Measurements from ENCODE around the gene GET4. TPM values are rescaled to one million over a fixed set of nuclear protein-coding genes. Genes with fewer than 3 reads are reported as not detected.

Gene GET4
- total RNA-seq, 1 donor from 2014 or later, result 44.5 TPM

- TF ChIP-seq, protein P1, sequence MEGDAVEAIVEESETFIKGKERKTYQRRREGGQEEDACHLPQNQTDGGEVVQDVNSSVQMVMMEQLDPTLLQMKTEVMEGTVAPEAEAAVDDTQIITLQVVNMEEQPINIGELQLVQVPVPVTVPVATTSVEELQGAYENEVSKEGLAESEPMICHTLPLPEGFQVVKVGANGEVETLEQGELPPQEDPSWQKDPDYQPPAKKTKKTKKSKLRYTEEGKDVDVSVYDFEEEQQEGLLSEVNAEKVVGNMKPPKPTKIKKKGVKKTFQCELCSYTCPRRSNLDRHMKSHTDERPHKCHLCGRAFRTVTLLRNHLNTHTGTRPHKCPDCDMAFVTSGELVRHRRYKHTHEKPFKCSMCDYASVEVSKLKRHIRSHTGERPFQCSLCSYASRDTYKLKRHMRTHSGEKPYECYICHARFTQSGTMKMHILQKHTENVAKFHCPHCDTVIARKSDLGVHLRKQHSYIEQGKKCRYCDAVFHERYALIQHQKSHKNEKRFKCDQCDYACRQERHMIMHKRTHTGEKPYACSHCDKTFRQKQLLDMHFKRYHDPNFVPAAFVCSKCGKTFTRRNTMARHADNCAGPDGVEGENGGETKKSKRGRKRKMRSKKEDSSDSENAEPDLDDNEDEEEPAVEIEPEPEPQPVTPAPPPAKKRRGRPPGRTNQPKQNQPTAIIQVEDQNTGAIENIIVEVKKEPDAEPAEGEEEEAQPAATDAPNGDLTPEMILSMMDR (IDR thresholded peaks at IDR 0.05; ENCODE audit: insufficient read depth, low read length, severe bottlenecking), result no peak
- no peaks in the 10 kb centered on the region for H3K27me3 ChIP-seq (ENCODE audit: control insufficient read depth, insufficient read depth, low read length)
- H3K36me3 ChIP-seq (ENCODE audit: control insufficient read depth, insufficient read depth, low read length), result peaks cover 6% of the 10 kb centered on the region
- DNase-seq (ENCODE audit: low read depth), result no peak
- FAIRE-seq, result no peak
- no peak overlapping the region for H3K4me3 ChIP-seq (ENCODE audit: low read depth, low read length)
Observed at GRCh38 chr7:832968-833424, 43.4 kb upstream of the GET4 start.

DNA sequence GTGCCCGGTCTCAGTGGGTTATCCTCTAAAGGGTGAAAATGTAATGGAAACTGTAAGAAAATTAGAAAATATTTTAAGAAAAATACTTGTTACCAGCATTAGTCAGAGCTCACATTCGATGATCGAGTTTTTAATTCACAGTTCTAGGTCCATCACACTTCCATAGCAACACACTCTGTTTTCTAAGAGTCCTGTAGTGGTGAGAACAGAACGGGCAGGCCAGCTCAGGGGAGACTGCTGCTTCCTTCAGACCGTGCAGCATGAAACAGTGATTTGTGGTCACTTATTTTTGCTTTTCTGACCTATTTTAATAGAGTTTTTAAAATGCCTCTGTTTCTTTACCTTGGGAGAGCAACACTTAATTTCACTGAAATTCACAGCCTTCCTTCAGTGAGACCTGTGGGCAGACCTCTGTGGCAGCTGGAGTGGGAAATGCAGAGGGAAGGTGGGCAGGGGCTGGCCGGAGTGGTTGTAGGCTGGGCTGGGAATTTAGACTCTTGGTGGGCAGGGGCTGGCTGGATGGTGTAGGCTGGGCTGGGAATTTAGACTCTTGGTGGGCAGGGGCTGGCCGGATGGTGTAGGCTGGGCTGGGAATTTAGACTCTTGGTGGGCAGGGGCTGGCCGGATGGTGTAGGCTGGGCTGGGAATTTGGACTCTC is 42.6 kb upstream of the GET4 start:
- Histone ChIP-seq H3K36me3 (ENCODE audit: control insufficient read depth, insufficient read depth, low read length) (peaks cover 6% of the 10 kb centered on the region), H3K4me3 (ENCODE audit: low read depth, low read length) (no peak overlapping the region), H3K27me3 (ENCODE audit: control insufficient read depth, insufficient read depth, low read length) (no peaks in the 10 kb centered on the region)
- TF ChIP-seq, protein P1 (IDR thresholded peaks at IDR 0.05; ENCODE audit: insufficient read depth, low read length, severe bottlenecking), result no peak
- FAIRE-seq, result no peak
- DNase-seq (ENCODE audit: low read depth), result no peak

- no peak overlapping the region for H3K4me3 ChIP-seq (ENCODE audit: low read depth, low read length)
Observed at GRCh38 chr7:834277-834676, 42.1 kb upstream of the GET4 start.

GRCh38 chr7:835021-835420 is 41.3 kb upstream of the GET4 start:
- TF ChIP-seq, protein P1 (IDR thresholded peaks at IDR 0.05; ENCODE audit: insufficient read depth, low read length, severe bottlenecking), result no peak
- no peak overlapping the region for H3K4me3 ChIP-seq (ENCODE audit: low read depth, low read length)
- DNase-seq (ENCODE audit: low read depth) (no peak), FAIRE-seq (no peak)
- H3K27me3 ChIP-seq (ENCODE audit: control insufficient read depth, insufficient read depth, low read length), result no peaks in the 10 kb centered on the region
- H3K36me3 ChIP-seq (ENCODE audit: control insufficient read depth, insufficient read depth, low read length), result peaks cover 10% of the 10 kb centered on the region

More at GRCh38 chr7:834277-834676, 42.1 kb upstream of the GET4 start:
- FAIRE-seq (no peak), DNase-seq (ENCODE audit: low read depth) (no peak)
- no peaks in the 10 kb centered on the region for H3K27me3 ChIP-seq (ENCODE audit: control insufficient read depth, insufficient read depth, low read length)
- TF ChIP-seq, protein P1 (IDR thresholded peaks at IDR 0.05; ENCODE audit: insufficient read depth, low read length, severe bottlenecking), result no peak
- H3K36me3 ChIP-seq (ENCODE audit: control insufficient read depth, insufficient read depth, low read length), result peaks cover 8% of the 10 kb centered on the region

DNA sequence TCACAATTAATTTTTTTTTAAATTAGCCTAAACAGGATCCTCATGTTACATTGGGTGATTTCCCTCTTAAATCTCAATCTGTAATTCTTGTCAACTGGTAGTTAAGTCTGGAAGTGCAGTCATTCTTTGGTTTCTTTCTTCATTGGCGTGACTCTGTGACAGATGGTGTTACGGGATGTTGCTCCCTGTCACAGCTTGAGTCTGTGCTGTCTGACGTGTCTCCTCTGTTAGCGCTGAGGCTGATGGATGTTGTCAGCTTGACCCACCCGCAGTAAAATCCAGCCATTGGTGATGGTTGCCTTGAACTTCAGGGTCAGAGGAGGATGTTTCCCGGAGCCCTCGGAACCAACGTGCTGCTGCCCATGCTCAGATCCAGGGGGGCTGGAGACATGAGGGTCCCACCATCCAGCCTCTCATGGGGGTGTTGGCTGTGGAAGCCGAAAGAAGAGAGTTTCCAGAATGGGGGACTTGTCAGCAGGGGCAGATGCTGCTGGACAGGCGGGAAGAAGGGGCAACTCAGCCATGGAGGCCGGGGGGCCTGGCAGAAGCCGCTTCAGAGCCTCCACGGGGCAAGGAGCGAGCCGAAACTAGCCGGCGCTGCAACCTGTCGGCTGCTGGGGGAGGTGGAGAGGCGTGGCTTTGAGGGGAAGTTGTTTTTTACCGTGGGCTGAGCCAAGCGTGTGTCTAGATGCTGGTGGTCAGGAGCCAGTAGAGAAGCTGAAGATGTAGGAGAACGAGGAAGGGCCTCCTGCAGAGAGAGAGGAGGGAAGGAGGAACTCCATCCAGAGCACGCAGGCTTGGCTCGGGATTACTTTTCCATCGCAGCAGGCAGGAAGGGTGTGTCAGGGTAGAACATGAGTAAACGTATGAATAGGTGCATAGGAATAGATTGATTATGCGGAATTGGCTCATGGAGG is 40.6 kb upstream of the GET4 start:
- DNase-seq (ENCODE audit: low read depth) (peak; percentile 92), FAIRE-seq (peak; percentile 99)
- Histone ChIP-seq H3K36me3 (ENCODE audit: control insufficient read depth, insufficient read depth, low read length) (peaks cover 13% of the 10 kb centered on the region), H3K27me3 (ENCODE audit: control insufficient read depth, insufficient read depth, low read length) (no peaks in the 10 kb centered on the region), H3K4me3 (ENCODE audit: low read depth, low read length) (no peak overlapping the region)
- TF ChIP-seq, protein P1 (IDR thresholded peaks at IDR 0.05; ENCODE audit: insufficient read depth, low read length, severe bottlenecking), result no peak
